H1 (cell line): Measurements from ENCODE around the gene XRCC6. TPM values are rescaled to one million over a fixed set of nuclear protein-coding genes. Genes with fewer than 3 reads are reported as not detected.

ENCODE experiments used
- CTCF ChIA-PET: fragments of 300-600 bp; sonication (Branson Sonifier 250); formaldehyde crosslinking; loops from one replicate; lab custom pipeline; 2021; ENCODE audit not compliant: partially characterized antibody; lab: Charles Lee
- POLR2A ChIA-PET: fragments of 300-600 bp; sonication (Branson Sonifier 250); formaldehyde crosslinking; loops from one replicate; lab custom pipeline; 2021; ENCODE audit warnings: inconsistent platforms; ENCODE audit not compliant: partially characterized antibody; lab: Charles Lee
- DNase-seq, 2 experiments: peaks; one replicate each; pipeline versions ENCODE4 v3.0.0 to v3.0.0-alpha.2; 2010 to 2022; ENCODE audit warnings: low spot score in 2 of 2, low read depth in 1 of 2, mixed read lengths in 1 of 2
- FAIRE-seq: peaks from 2 replicates; lab custom pipeline; 2011; peaks lifted over from hg19 to GRCh38; lab: Jason Lieb, UNC
- H2AFZ ChIP-seq: 2 replicates; pipeline ENCODE4 v1.8.1; 2012; ENCODE audit warnings: low read length, inconsistent platforms
- H2AK5ac ChIP-seq: 2 replicates; pipeline ENCODE4 v1.6.1; 2013; ENCODE audit warnings: low read depth, low read length
- H2BK120ac ChIP-seq: replicated peaks from 2 replicates; pipeline ENCODE3; 2013; ENCODE audit warnings: low read depth, low read length, inconsistent platforms
- H2BK12ac ChIP-seq: 2 replicates; pipeline ENCODE4 v1.6.1; 2013; ENCODE audit warnings: low read depth, low read length
- H2BK15ac ChIP-seq: 2 replicates; pipeline ENCODE4 v1.6.1; 2013; ENCODE audit warnings: low read length
- H2BK20ac ChIP-seq: 2 replicates; pipeline ENCODE4 v1.6.1; 2013; ENCODE audit warnings: low read length
- H2BK5ac ChIP-seq: 2 replicates; pipeline ENCODE4 v1.6.1; 2013; ENCODE audit warnings: low read depth, low read length
- H3K14ac ChIP-seq: 2 replicates; pipeline ENCODE4 v1.6.1; 2013; ENCODE audit warnings: inconsistent platforms; ENCODE audit not compliant: insufficient read length
- H3K18ac ChIP-seq: 2 replicates; pipeline ENCODE4 v1.6.1; 2013; ENCODE audit warnings: low read length; ENCODE audit errors: extremely low read depth
- H3K23ac ChIP-seq: 2 replicates; pipeline ENCODE4 v1.6.1; 2013; ENCODE audit warnings: inconsistent platforms; ENCODE audit not compliant: insufficient read length
- H3K23me2 ChIP-seq: 2 replicates; pipeline ENCODE4 v1.6.1; 2013; ENCODE audit warnings: low read depth, low read length
- H3K27ac ChIP-seq: 2 replicates; pipeline ENCODE4 v1.6.1; 2011; ENCODE audit warnings: low read depth, low read length, inconsistent platforms
- H3K27me3 ChIP-seq, 4 experiments: replicated peaks in 1 of 4; 1 replicate in 1 of 4; 2 replicates in 3 of 4; pipeline versions ENCODE4 v1.6.1 to v1.8.1; 2011 to 2013; ENCODE audit warnings: low read length in 3 of 4, mild to moderate bottlenecking in 3 of 4, inconsistent platforms in 2 of 4, mixed read lengths in 2 of 4, moderate library complexity in 1 of 4; ENCODE audit not compliant: control insufficient read depth in 3 of 4, insufficient read depth in 3 of 4; ENCODE audit errors: extremely low read depth in 1 of 4
- H3K36me3 ChIP-seq, 4 experiments: 2 replicates each; pipeline versions ENCODE4 v1.6.1 to v1.8.1; 2011 to 2013; ENCODE audit warnings: mild to moderate bottlenecking in 4 of 4, low read length in 3 of 4, moderate library complexity in 2 of 4, control low read depth in 1 of 4, inconsistent platforms in 1 of 4; ENCODE audit not compliant: insufficient read depth in 4 of 4, control insufficient read depth in 2 of 4
- H3K4ac ChIP-seq: replicated peaks from 2 replicates; pipeline ENCODE3; 2013; ENCODE audit warnings: low read length, low read depth, mixed read lengths, inconsistent platforms; ENCODE audit not compliant: insufficient read length
- H3K4me1 ChIP-seq, 4 experiments: replicated peaks in 1 of 4; 1 replicate in 1 of 4; 2 replicates in 3 of 4; pipeline versions ENCODE4 v1.6.1 to v1.8.1; 2011 to 2013; ENCODE audit warnings: low read length in 3 of 4, inconsistent platforms in 2 of 4, mixed read lengths in 1 of 4; ENCODE audit not compliant: insufficient read depth in 4 of 4, control insufficient read depth in 3 of 4
- H3K4me2 ChIP-seq, 2 experiments: 2 replicates each; pipeline versions ENCODE4 v1.6.1 to v1.8.1; 2011 to 2013; ENCODE audit warnings: low read depth in 2 of 2, low read length in 2 of 2, control low read depth in 1 of 2, inconsistent platforms in 1 of 2, mild to moderate bottlenecking in 1 of 2; ENCODE audit not compliant: insufficient read depth in 1 of 2
- H3K4me3 ChIP-seq, 4 experiments: fragments of 200-600, 300-600 bp in 1 of 4; sonication (generic), shearing (Covaris generic), sonication (Bioruptor Twin) in 1 of 4; 2 replicates each; pipeline versions ENCODE4 v1.5.1 to v1.8.1; 2011 to 2016; ENCODE audit warnings: low read length in 4 of 4, low read depth in 3 of 4, control low read depth in 2 of 4, inconsistent platforms in 2 of 4, mild to moderate bottlenecking in 2 of 4, mixed read lengths in 1 of 4, moderate library complexity in 1 of 4; ENCODE audit not compliant: insufficient read depth in 2 of 4; ENCODE audit errors: extremely low read depth in 1 of 4
- H3K56ac ChIP-seq: replicated peaks from 2 replicates; pipeline ENCODE3; 2013; ENCODE audit warnings: low read depth, mild to moderate bottlenecking, mixed read lengths, low read length, inconsistent platforms; ENCODE audit not compliant: insufficient read length
- H3K79me1 ChIP-seq: 2 replicates; pipeline ENCODE4 v1.6.1; 2013; ENCODE audit warnings: low read depth, low read length, control low read depth
- H3K79me2 ChIP-seq, 2 experiments: 2 replicates each; pipeline versions ENCODE4 v1.6.1 to v1.8.1; 2012 to 2013; ENCODE audit warnings: low read length in 2 of 2, mild to moderate bottlenecking in 2 of 2, inconsistent platforms in 1 of 2; ENCODE audit not compliant: insufficient read depth in 2 of 2, control insufficient read depth in 1 of 2
- H3K9ac ChIP-seq, 4 experiments: replicated peaks in 1 of 4; 1 replicate in 1 of 4; 2 replicates in 3 of 4; pipeline versions ENCODE4 v1.6.1 to v1.8.1; 2011 to 2013; ENCODE audit warnings: low read depth in 3 of 4, low read length in 3 of 4, control low read depth in 2 of 4, mild to moderate bottlenecking in 2 of 4, moderate library complexity in 2 of 4, inconsistent platforms in 1 of 4; ENCODE audit errors: extremely low read depth in 1 of 4
- H3K9me3 ChIP-seq, 2 experiments: 2 replicates each; pipeline versions ENCODE4 v1.6.1 to v1.8.1; 2012 to 2013; ENCODE audit warnings: mild to moderate bottlenecking in 2 of 2, moderate library complexity in 2 of 2, control low read depth in 1 of 2, inconsistent platforms in 1 of 2, low read depth in 1 of 2, low read length in 1 of 2, mixed read lengths in 1 of 2; ENCODE audit not compliant: insufficient read depth in 2 of 2
- H4K20me1 ChIP-seq, 2 experiments: replicated peaks in 1 of 2; 2 replicates each; pipeline versions ENCODE3 to v1.8.1; 2011 to 2013; ENCODE audit warnings: inconsistent platforms in 2 of 2, low read length in 2 of 2, mild to moderate bottlenecking in 1 of 2; ENCODE audit not compliant: insufficient read depth in 2 of 2, control insufficient read depth in 1 of 2
- H4K5ac ChIP-seq: 2 replicates; pipeline ENCODE4 v1.6.1; 2013; ENCODE audit warnings: low read length, low read depth, mixed read lengths, inconsistent platforms; ENCODE audit not compliant: insufficient read length
- H4K8ac ChIP-seq: 2 replicates; pipeline ENCODE4 v1.8.0; 2013; ENCODE audit warnings: mild to moderate bottlenecking, moderate library complexity, low read length, inconsistent platforms; ENCODE audit not compliant: insufficient read depth; ENCODE audit errors: extremely low read depth
- H4K91ac ChIP-seq: replicated peaks from 2 replicates; pipeline ENCODE3; 2013; ENCODE audit warnings: low read length, mixed read lengths, inconsistent platforms; ENCODE audit not compliant: insufficient read length
- EZH2 ChIP-seq: fragments of 200-600 bp; sonication (generic); IDR thresholded peaks from 2 replicates; pipeline ENCODE4 v1.7.1; 2012; ENCODE audit warnings: low read depth, mild to moderate bottlenecking, moderate library complexity, low read length, inconsistent platforms; ENCODE audit not compliant: severe bottlenecking
- FOSL1 ChIP-seq: IDR thresholded peaks from 2 replicates; pipeline ENCODE4 v1.6.1; 2011; ENCODE audit warnings: mild to moderate bottlenecking, low read depth, low read length, moderate library complexity; ENCODE audit not compliant: insufficient read depth
- KDM5A ChIP-seq: fragments of 200-600 bp; IDR thresholded peaks from 2 replicates; pipeline ENCODE4 v1.7.1; 2012; ENCODE audit warnings: mild to moderate bottlenecking, low read length, inconsistent platforms, mixed read lengths
- NANOG ChIP-seq: IDR thresholded peaks from 2 replicates; pipeline ENCODE4 v1.6.1; 2011; ENCODE audit warnings: low read length, low read depth, mild to moderate bottlenecking, inconsistent platforms; ENCODE audit not compliant: insufficient read depth, poor library complexity, severe bottlenecking
- SP1 ChIP-seq: IDR thresholded peaks from 2 replicates; pipeline ENCODE4 v1.6.1; 2011; ENCODE audit warnings: low read depth, low read length
- WGBS, 2 experiments: shearing (Covaris generic) in 1 of 2; methylation state at CpG; one replicate each; pipeline versions ENCODE4 v1.1.6 to v1.1.7; 2013 to 2015; ENCODE audit warnings: low lambda C conversion rate in 2 of 2, mixed read lengths in 2 of 2, inconsistent platforms in 1 of 2, low coverage in 1 of 2, missing lambda C conversion rate in 1 of 2; ENCODE audit not compliant: insufficient replicate concordance in 2 of 2, insufficient coverage in 1 of 2, insufficient read length in 1 of 2; ENCODE audit errors: extremely low coverage in 1 of 2, missing lambda C conversion rate in 1 of 2; 5-methylcytosine and 5-hydroxymethylcytosine counted together
- polyA plus RNA-seq, 7 experiments: library from polyadenylated mRNA; depleted of rRNA in 3 of 7; stranded (reverse) in 5 of 7; unstranded in 2 of 7; fragments of >200 nt in 5 of 7; fragments of 200-250 nt in 2 of 7; gene quantifications; 1 replicate in 5 of 7; 2 replicates in 1 of 7; 4 replicates in 1 of 7; pipeline versions ENCODE4 v1.2.1 to v1.2.3, GENCODE V29; 2011 to 2013; ENCODE audit warnings: missing spikeins in 2 of 7, mixed read lengths in 2 of 7
- total RNA-seq: library from RNA; stranded (reverse); fragmentation: NEBNext Ultra II Directional; extraction: Animal tissue kit (Norgen Biotek cat#: 25700); gene quantifications from 2 replicates; pipeline ENCODE4 v1.2.1, GENCODE V29; 2021

XRCC6 gene
- total and polyA plus RNA-seq, 2 of the 8 experiments (the other 6 are each of a cell fraction or from before 2014, with no cell fraction given) = 150 to 490 TPM

- H3K56ac ChIP-seq = no peak overlapping the region
- DNase-seq = no peak
- H3K36me3 ChIP-seq = no peaks in the 10 kb centered on the region
- H3K18ac ChIP-seq = no peak overlapping the region
- no peaks in the 10 kb centered on the region for H3K79me2 ChIP-seq
- no peak overlapping the region for H2AFZ ChIP-seq
- H3K23me2 ChIP-seq = no peaks in the 10 kb centered on the region
- no peak overlapping the region for H4K5ac ChIP-seq
- ChIA-PET CTCF (interaction anchor here (1.0 to 1.1 kb wide), 2 partner anchors 36 to 60 kb away, joined by 3 read pairs; no protein-coding TSS in a partner anchor), POLR2A (interaction anchor here (1.4 kb wide), 1 partner anchor 98 kb away, joined by 3 read pairs; the partner anchor contains the start of gene CCDC134)
- WGBS, 2 experiments = 91% methylated on average over 9 of the region's 9 CpGs; no CpG with 5 or more reads in 1 of the 2 experiments
- no peak overlapping the region for H2BK5ac ChIP-seq
- H3K23ac ChIP-seq = no peak overlapping the region
- no peak overlapping the region for H3K9ac ChIP-seq
- H2BK20ac ChIP-seq = no peak overlapping the region
- no peak overlapping the region for H2BK12ac ChIP-seq
- no peak overlapping the region for H2BK120ac ChIP-seq
- H3K9me3 ChIP-seq = peaks cover 0 to 7% of the 10 kb centered on the region in 2 experiments; a peak in 1 of 4 replicates
- no peak overlapping the region for H3K27ac ChIP-seq
- no peak overlapping the region for H3K4ac ChIP-seq
- no peaks in the 10 kb centered on the region for H4K20me1 ChIP-seq
- H3K4me1 ChIP-seq = peaks cover 0 to under 1% (median 0%) of the 10 kb centered on the region in 4 experiments; a peak in 2 of 7 replicates
- H3K27me3 ChIP-seq = peaks cover 0 to 10% (median 6%) of the 10 kb centered on the region in 4 experiments; a peak in 6 of 7 replicates
- no peak overlapping the region for H3K14ac ChIP-seq
- H3K79me1 ChIP-seq = no peaks in the 10 kb centered on the region
- FAIRE-seq = no peak
- no peak overlapping the region for H2AK5ac ChIP-seq
- no peak overlapping the region for H4K91ac ChIP-seq
- no peak overlapping the region for H2BK15ac ChIP-seq
- no peak overlapping the region for H4K8ac ChIP-seq
- H3K4me2 ChIP-seq = no peak overlapping the region
- H3K4me3 ChIP-seq = no peak overlapping the region
- TF ChIP-seq FOSL1 = no peak
- TF ChIP-seq EZH2 = no peak
- no peak for TF ChIP-seq NANOG
- no peak for TF ChIP-seq SP1
- TF ChIP-seq KDM5A = no peak
Measured at GRCh38 chr22:41702763-41703162, 81.7 kb downstream of the XRCC6 start.
